Measurements from ENCODE around the gene ITPR2. TPM values are rescaled to one million over a fixed set of nuclear protein-coding genes. Genes with fewer than 3 reads are reported as not detected.
"Not testable (repeated sequence)": the region's sequence is repeated elsewhere in the genome, so short reads cannot be mapped to it uniquely, and the experiment has no call there.

ITPR2 gene
- total RNA-seq, 4 donors from 2014 or later: 32.6 to 49.8 (median 39.9) TPM

GRCh38 chr12:26869104-26869494 is 36.1 kb upstream of the ITPR2 start:
- Histone ChIP-seq H3K36me3 (no peaks in the 10 kb centered on the region), H3K27me3 (no peaks in the 10 kb centered on the region), H3K4me1 (peaks cover 0 to 9% (median 0%) of the 10 kb centered on the region in 4 donors), H3K4me3 (no peak overlapping the region), H3K9me3 (no peaks in the 10 kb centered on the region), H3K27ac (no peak overlapping the region)
- WGBS, 2 donors: 95% methylated on average over 6 of the region's 6 CpGs
- TF ChIP-seq POLR2A (IDR thresholded peaks at IDR 0.05) (no peak), EP300 (IDR thresholded peaks at IDR 0.05) (no peak), CTCF (IDR thresholded peaks at IDR 0.05) (no peak)
- DNase-seq (ENCODE audit: low spot score in 2 of 2): no peak

- Histone ChIP-seq H3K27me3 (no peaks in the 10 kb centered on the region), H3K4me3 (no peak overlapping the region), H3K27ac (no peak overlapping the region), H3K36me3 (no peaks in the 10 kb centered on the region), H3K9me3 (no peaks in the 10 kb centered on the region), H3K4me1 (peaks cover 0 to 9% (median 0%) of the 10 kb centered on the region in 4 donors)
- no peak for TF ChIP-seq POLR2A (IDR thresholded peaks at IDR 0.05)
- TF ChIP-seq EP300 (IDR thresholded peaks at IDR 0.05): no peak
- TF ChIP-seq CTCF (IDR thresholded peaks at IDR 0.05): no peak
- WGBS, 2 donors: 80 to 81% methylated on average over 3 of the region's 3 CpGs
- no peak for DNase-seq (ENCODE audit: low spot score in 2 of 2)
Observed at GRCh38 chr12:26868447-26869103, 35.6 kb upstream of the ITPR2 start.

GRCh38 chr12:26867080-26867479 is 34.1 kb upstream of the ITPR2 start:
- DNase-seq (ENCODE audit: low spot score in 2 of 2): no peak
- Histone ChIP-seq H3K27ac (no peak overlapping the region), H3K36me3 (no peaks in the 10 kb centered on the region), H3K4me1 (peaks cover 0 to 9% (median 0%) of the 10 kb centered on the region in 4 donors), H3K9me3 (no peaks in the 10 kb centered on the region), H3K4me3 (no peak overlapping the region), H3K27me3 (no peaks in the 10 kb centered on the region)
- TF ChIP-seq EP300 (IDR thresholded peaks at IDR 0.05): no peak
- TF ChIP-seq CTCF (IDR thresholded peaks at IDR 0.05): no peak
- 76 to 82% methylated on average over 2 of the region's 2 CpGs for WGBS, 2 donors

GRCh38 chr12:26863515-26863914 is 30.5 kb upstream of the ITPR2 start:
- Histone ChIP-seq H3K27ac (no peak overlapping the region), H3K4me1 (no peaks in the 10 kb centered on the region), H3K4me3 (no peak overlapping the region), H3K27me3 (no peaks in the 10 kb centered on the region), H3K9me3 (no peaks in the 10 kb centered on the region), H3K36me3 (no peaks in the 10 kb centered on the region)
- DNase-seq (ENCODE audit: low spot score in 2 of 2): no peak
- WGBS, 2 donors: 60 to 62% methylated on average over 4 of the region's 4 CpGs
- TF ChIP-seq EP300 (IDR thresholded peaks at IDR 0.05) (no peak), CTCF (IDR thresholded peaks at IDR 0.05) (no peak), POLR2A (IDR thresholded peaks at IDR 0.05) (no peak)

- not testable (repeated sequence) for H3K4me3 ChIP-seq; H3K4me1 ChIP-seq; DNase-seq (ENCODE audit: low spot score in 2 of 2); H3K27me3 ChIP-seq; H3K36me3 ChIP-seq; H3K27ac ChIP-seq; H3K9me3 ChIP-seq
- WGBS, 2 donors: 93 to 95% methylated on average over 3 of the region's 3 CpGs
Observed at GRCh38 chr12:26862787-26863186, 29.8 kb upstream of the ITPR2 start.

- H3K36me3 ChIP-seq: no peaks in the 10 kb centered on the region
- no peak for DNase-seq (ENCODE audit: low spot score in 2 of 2)
- no peak overlapping the region for H3K27ac ChIP-seq
- no peak overlapping the region for H3K4me3 ChIP-seq
- H3K27me3 ChIP-seq: no peaks in the 10 kb centered on the region
- TF ChIP-seq CTCF (IDR thresholded peaks at IDR 0.05) (no peak), POLR2A (IDR thresholded peaks at IDR 0.05) (no peak), EP300 (IDR thresholded peaks at IDR 0.05) (no peak)
- H3K9me3 ChIP-seq: no peaks in the 10 kb centered on the region
- no peaks in the 10 kb centered on the region for H3K4me1 ChIP-seq
- WGBS, 2 donors: 94 to 100% methylated on average over 1 of the region's 1 CpG
Observed at GRCh38 chr12:26861690-26862089, 28.7 kb upstream of the ITPR2 start.

Data from tibial nerve (tissue), 4 donors.